Measurements from ENCODE around the gene FOXO6. TPM values are rescaled to one million over a fixed set of nuclear protein-coding genes. Genes with fewer than 3 reads are reported as not detected.

Gene FOXO6
- total RNA-seq, 1 donor from 2014 or later, result not detected

- DNase-seq (ENCODE audit: low spot score), result no peak
- Mint-ChIP-seq H3K4me3 (no peak overlapping the region), H3K27me3 (ENCODE audit: insufficient read depth) (peaks cover 21% of the 10 kb centered on the region), H3K36me3 (ENCODE audit: low read depth) (peaks cover 2% of the 10 kb centered on the region), H3K27ac (no peak overlapping the region), H3K9me3 (no peaks in the 10 kb centered on the region), H3K4me1 (ENCODE audit: low read depth) (no peaks in the 10 kb centered on the region)
- intact Hi-C loops (cut with micrococcal nuclease), result no loop called here
Measured at GRCh38 chr1:41407664-41408252, 46.5 kb downstream of the FOXO6 start.

GRCh38 chr1:41408691-41409090 lies 47.5 kb downstream of the FOXO6 start:
- peaks cover 17% of the 10 kb centered on the region for H3K27me3 Mint-ChIP-seq (ENCODE audit: insufficient read depth)
- no peaks in the 10 kb centered on the region for H3K4me1 Mint-ChIP-seq (ENCODE audit: low read depth)
- intact Hi-C loops (cut with micrococcal nuclease), result no loop called here
- H3K9me3 Mint-ChIP-seq, result no peaks in the 10 kb centered on the region
- no peak overlapping the region for H3K27ac Mint-ChIP-seq
- no peak overlapping the region for H3K4me3 Mint-ChIP-seq
- no peak for DNase-seq (ENCODE audit: low spot score)
- no peaks in the 10 kb centered on the region for H3K36me3 Mint-ChIP-seq (ENCODE audit: low read depth)

DNA sequence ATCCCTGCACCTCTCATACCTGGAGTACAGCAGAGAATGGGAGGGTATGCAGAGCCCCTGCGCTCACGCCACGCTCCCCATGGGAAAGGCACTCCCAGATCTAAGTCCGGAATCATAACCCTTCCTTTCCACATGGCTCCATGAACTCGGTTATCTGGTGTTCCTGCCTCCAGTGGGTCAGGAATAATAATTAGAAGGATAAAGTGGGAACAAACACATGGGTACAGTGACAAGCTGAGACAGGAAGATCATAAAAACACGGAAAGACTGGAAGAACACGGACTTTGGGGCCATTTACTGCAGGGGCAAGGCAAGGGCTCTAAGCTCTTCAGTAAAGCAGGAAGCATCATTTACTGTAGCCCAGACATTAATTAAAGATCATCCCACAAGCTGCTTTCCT lies 48.6 kb downstream of the FOXO6 start:
- Mint-ChIP-seq H3K9me3 (no peaks in the 10 kb centered on the region), H3K27ac (no peak overlapping the region), H3K4me3 (no peak overlapping the region), H3K27me3 (ENCODE audit: insufficient read depth) (peaks cover 17% of the 10 kb centered on the region), H3K4me1 (ENCODE audit: low read depth) (no peaks in the 10 kb centered on the region), H3K36me3 (ENCODE audit: low read depth) (no peaks in the 10 kb centered on the region)
- intact Hi-C loops (cut with micrococcal nuclease), result no loop called here
- no peak for DNase-seq (ENCODE audit: low spot score)

DNA sequence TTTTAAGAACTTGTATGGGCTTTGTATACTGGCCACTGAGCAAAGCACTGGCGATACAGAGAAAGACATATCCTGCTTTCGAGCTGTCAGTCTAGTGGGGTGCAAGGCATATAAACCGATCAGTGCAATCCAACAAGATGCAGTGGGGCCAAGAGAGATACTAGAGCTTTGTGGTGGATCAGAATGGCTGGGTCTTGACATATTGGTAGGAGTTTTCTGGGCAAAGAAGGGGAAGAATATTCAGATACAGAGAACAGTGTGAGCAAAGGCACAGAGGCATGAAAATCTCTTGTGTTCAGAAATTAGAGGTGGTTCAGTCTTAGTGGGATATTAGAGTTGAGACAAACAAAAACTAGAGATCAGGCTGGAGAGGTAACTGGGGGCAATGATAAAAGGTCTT lies 49.2 kb downstream of the FOXO6 start:
- Mint-ChIP-seq H3K27me3 (ENCODE audit: insufficient read depth) (peaks cover 17% of the 10 kb centered on the region), H3K4me1 (ENCODE audit: low read depth) (no peaks in the 10 kb centered on the region), H3K36me3 (ENCODE audit: low read depth) (no peaks in the 10 kb centered on the region), H3K27ac (no peak overlapping the region), H3K4me3 (no peak overlapping the region), H3K9me3 (no peaks in the 10 kb centered on the region)
- no peak for DNase-seq (ENCODE audit: low spot score)
- intact Hi-C loops (cut with micrococcal nuclease), result no loop called here

- Mint-ChIP-seq H3K27me3 (ENCODE audit: insufficient read depth) (peaks cover 17% of the 10 kb centered on the region), H3K4me1 (ENCODE audit: low read depth) (no peaks in the 10 kb centered on the region), H3K4me3 (no peak overlapping the region), H3K9me3 (no peaks in the 10 kb centered on the region), H3K36me3 (ENCODE audit: low read depth) (no peaks in the 10 kb centered on the region), H3K27ac (no peak overlapping the region)
- intact Hi-C loops (cut with micrococcal nuclease), result no loop called here
- no peak for DNase-seq (ENCODE audit: low spot score)
Measured at GRCh38 chr1:41411229-41411628, 50.0 kb downstream of the FOXO6 start.

GRCh38 chr1:41412748-41413147 lies 51.5 kb downstream of the FOXO6 start:
- no peaks in the 10 kb centered on the region for H3K4me1 Mint-ChIP-seq (ENCODE audit: low read depth)
- no peak overlapping the region for H3K4me3 Mint-ChIP-seq
- no peaks in the 10 kb centered on the region for H3K9me3 Mint-ChIP-seq
- H3K27me3 Mint-ChIP-seq (ENCODE audit: insufficient read depth), result peaks cover 17% of the 10 kb centered on the region
- intact Hi-C loops (cut with micrococcal nuclease), result no loop called here
- no peak overlapping the region for H3K27ac Mint-ChIP-seq
- no peaks in the 10 kb centered on the region for H3K36me3 Mint-ChIP-seq (ENCODE audit: low read depth)
- DNase-seq (ENCODE audit: low spot score), result no peak

GRCh38 chr1:41413748-41414281 lies 52.6 kb downstream of the FOXO6 start:
- H3K36me3 Mint-ChIP-seq (ENCODE audit: low read depth), result no peaks in the 10 kb centered on the region
- intact Hi-C loops (cut with micrococcal nuclease), result no loop called here
- no peaks in the 10 kb centered on the region for H3K9me3 Mint-ChIP-seq
- H3K27ac Mint-ChIP-seq, result no peak overlapping the region
- H3K4me1 Mint-ChIP-seq (ENCODE audit: low read depth), result no peaks in the 10 kb centered on the region
- H3K27me3 Mint-ChIP-seq (ENCODE audit: insufficient read depth), result peaks cover 13% of the 10 kb centered on the region
- H3K4me3 Mint-ChIP-seq, result no peak overlapping the region
- DNase-seq (ENCODE audit: low spot score), result no peak

- H3K36me3 Mint-ChIP-seq (ENCODE audit: low read depth), result no peaks in the 10 kb centered on the region
- intact Hi-C loops (cut with micrococcal nuclease), result no loop called here
- H3K27ac Mint-ChIP-seq, result no peak overlapping the region
- DNase-seq (ENCODE audit: low spot score), result no peak
- no peaks in the 10 kb centered on the region for H3K9me3 Mint-ChIP-seq
- H3K4me1 Mint-ChIP-seq (ENCODE audit: low read depth), result no peaks in the 10 kb centered on the region
- H3K27me3 Mint-ChIP-seq (ENCODE audit: insufficient read depth), result peaks cover 9% of the 10 kb centered on the region
- no peak overlapping the region for H3K4me3 Mint-ChIP-seq
Measured at GRCh38 chr1:41414296-41414695, 53.1 kb downstream of the FOXO6 start.

GRCh38 chr1:41414716-41415306 lies 53.6 kb downstream of the FOXO6 start:
- no peak overlapping the region for H3K27ac Mint-ChIP-seq
- no peak for DNase-seq (ENCODE audit: low spot score)
- H3K27me3 Mint-ChIP-seq (ENCODE audit: insufficient read depth), result peaks cover 9% of the 10 kb centered on the region
- intact Hi-C loops (cut with micrococcal nuclease), result no loop called here
- H3K4me1 Mint-ChIP-seq (ENCODE audit: low read depth), result no peaks in the 10 kb centered on the region
- no peak overlapping the region for H3K4me3 Mint-ChIP-seq
- no peaks in the 10 kb centered on the region for H3K9me3 Mint-ChIP-seq
- no peaks in the 10 kb centered on the region for H3K36me3 Mint-ChIP-seq (ENCODE audit: low read depth)

DNA sequence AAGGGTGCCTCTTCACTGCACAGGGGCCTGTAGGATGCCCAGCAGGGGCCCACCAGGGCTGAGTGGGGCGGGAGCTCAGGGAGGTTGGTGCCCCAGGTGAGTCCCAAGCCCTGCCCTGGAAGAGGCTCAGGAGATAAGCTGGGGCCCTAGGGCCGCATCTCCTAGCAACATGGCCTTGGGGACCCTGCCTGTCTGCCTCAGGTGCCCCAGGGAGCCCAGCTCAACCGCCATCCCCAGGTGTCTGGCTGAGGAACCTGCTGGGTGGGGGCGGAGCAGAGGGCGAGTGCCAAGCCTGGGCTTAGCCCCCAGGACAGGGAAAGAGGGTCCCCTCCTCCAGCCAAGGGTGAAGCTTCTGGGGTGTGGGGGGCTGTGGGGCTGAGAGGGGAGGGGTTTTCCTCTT lies 54.8 kb downstream of the FOXO6 start:
- Mint-ChIP-seq H3K27ac (no peak overlapping the region), H3K4me1 (ENCODE audit: low read depth) (no peaks in the 10 kb centered on the region), H3K4me3 (no peak overlapping the region), H3K27me3 (ENCODE audit: insufficient read depth) (peaks cover 6% of the 10 kb centered on the region), H3K36me3 (ENCODE audit: low read depth) (no peaks in the 10 kb centered on the region), H3K9me3 (no peaks in the 10 kb centered on the region)
- intact Hi-C loops (cut with micrococcal nuclease), result no loop called here
- DNase-seq (ENCODE audit: low spot score), result no peak

- no peaks in the 10 kb centered on the region for H3K4me1 Mint-ChIP-seq (ENCODE audit: low read depth)
- intact Hi-C loops (cut with micrococcal nuclease), result loop anchor here (1.0 kb wide), 3 partner anchors 103 to 148 kb away; no protein-coding TSS in a partner anchor
- H3K36me3 Mint-ChIP-seq (ENCODE audit: low read depth), result no peaks in the 10 kb centered on the region
- H3K27ac Mint-ChIP-seq, result peak overlapping the region; percentile 13
- peak; percentile 39 for DNase-seq (ENCODE audit: low spot score)
- no peak overlapping the region for H3K4me3 Mint-ChIP-seq
- H3K27me3 Mint-ChIP-seq (ENCODE audit: insufficient read depth), result peaks cover 3% of the 10 kb centered on the region
- no peaks in the 10 kb centered on the region for H3K9me3 Mint-ChIP-seq
Measured at GRCh38 chr1:41416552-41417334, 55.5 kb downstream of the FOXO6 start.

DNA sequence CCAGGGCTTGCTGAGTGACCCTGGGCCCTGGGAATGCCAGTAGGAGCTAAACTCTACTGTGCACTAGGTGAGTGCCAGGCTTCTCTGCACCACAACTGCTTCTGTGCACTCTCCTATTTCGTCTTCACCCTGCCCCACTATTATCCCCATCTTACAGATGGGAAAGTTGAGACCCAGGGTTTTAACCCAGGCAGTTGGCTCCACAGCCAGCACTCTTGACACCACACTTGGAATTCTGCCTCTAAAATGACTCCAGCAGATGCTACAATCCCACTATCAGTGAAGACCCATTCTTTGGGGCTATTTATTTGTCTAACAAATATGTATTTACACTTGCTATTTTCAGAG lies 56.1 kb downstream of the FOXO6 start:
- Mint-ChIP-seq H3K27me3 (ENCODE audit: insufficient read depth) (peaks cover 3% of the 10 kb centered on the region), H3K9me3 (no peaks in the 10 kb centered on the region), H3K27ac (no peak overlapping the region), H3K36me3 (ENCODE audit: low read depth) (no peaks in the 10 kb centered on the region), H3K4me3 (no peak overlapping the region), H3K4me1 (ENCODE audit: low read depth) (no peaks in the 10 kb centered on the region)
- intact Hi-C loops (cut with micrococcal nuclease), result loop anchor here (1.0 kb wide), 3 partner anchors 104 to 149 kb away; no protein-coding TSS in a partner anchor
- no peak for DNase-seq (ENCODE audit: low spot score)

- intact Hi-C loops (cut with micrococcal nuclease), result loop anchor here (1.0 kb wide), 3 partner anchors 104 to 149 kb away; no protein-coding TSS in a partner anchor
- Mint-ChIP-seq H3K9me3 (no peaks in the 10 kb centered on the region), H3K4me3 (no peak overlapping the region), H3K4me1 (ENCODE audit: low read depth) (no peaks in the 10 kb centered on the region), H3K36me3 (ENCODE audit: low read depth) (no peaks in the 10 kb centered on the region), H3K27ac (no peak overlapping the region), H3K27me3 (ENCODE audit: insufficient read depth) (peaks cover 3% of the 10 kb centered on the region)
- DNase-seq (ENCODE audit: low spot score), result no peak
Measured at GRCh38 chr1:41417746-41418145, 56.5 kb downstream of the FOXO6 start.

Measured in activated T-helper 1 cell treated with anti-CD3 and anti-CD28 coated beads, Interleukin-12 subunit alpha, Interleukin-12 subunit beta, Interleukin-2, Interleukin-4 antibody, amounts not matched to agents 30 ng/mL and 10 ng/mL and 1 ng/mL, durations not matched to agents 14 hours and 24 hours and 36 hours (primary cell).